H9 (cell line): ENCODE measurements around the gene CAMK1G. TPM values are rescaled to one million over a fixed set of nuclear protein-coding genes. Genes with fewer than 3 reads are reported as not detected.
A peak's percentile ranks its signal among the peaks of the same experiment; 100 is the strongest.

Experiments used
- DNase-seq: peaks from one replicate; pipeline ENCODE4 v3.0.0-alpha.2; 2017
- H2AFZ ChIP-seq: one replicate; pipeline ENCODE4 v1.6.1; 2013; ENCODE audit warnings: mild to moderate bottlenecking, low read length, control low read depth, moderate library complexity
- H2AK5ac ChIP-seq: 2 replicates; pipeline ENCODE4 v1.6.1; 2013; ENCODE audit warnings: low read length, control low read depth, mixed read lengths; ENCODE audit not compliant: insufficient read length
- H2BK120ac ChIP-seq: one replicate; pipeline ENCODE4 v1.6.1; 2013; ENCODE audit warnings: low read depth, mild to moderate bottlenecking, low read length, control low read depth, inconsistent platforms; ENCODE audit not compliant: poor library complexity, severe bottlenecking
- H2BK12ac ChIP-seq: 2 replicates; pipeline ENCODE4 v1.6.1; 2013; ENCODE audit warnings: low read length, control low read depth, mixed read lengths, low read depth; ENCODE audit not compliant: insufficient read length
- H2BK15ac ChIP-seq: 2 replicates; pipeline ENCODE4 v1.6.1; 2013; ENCODE audit warnings: low read depth, low read length, control low read depth
- H2BK20ac ChIP-seq: one replicate; pipeline ENCODE4 v1.6.1; 2013; ENCODE audit warnings: low read depth, mild to moderate bottlenecking, low read length, control low read depth, inconsistent platforms; ENCODE audit not compliant: poor library complexity, severe bottlenecking
- H2BK5ac ChIP-seq: 2 replicates; pipeline ENCODE4 v1.6.1; 2013; ENCODE audit warnings: low read length, control low read depth, mixed read lengths; ENCODE audit not compliant: insufficient read length
- H3K14ac ChIP-seq: 2 replicates; pipeline ENCODE4 v1.6.1; 2013; ENCODE audit warnings: low read length, control low read depth; ENCODE audit not compliant: insufficient read depth
- H3K18ac ChIP-seq: 2 replicates; pipeline ENCODE4 v1.6.1; 2013; ENCODE audit warnings: low read depth, mild to moderate bottlenecking, mixed read lengths, low read length, control low read depth; ENCODE audit not compliant: insufficient read length
- H3K23ac ChIP-seq: 2 replicates; pipeline ENCODE4 v1.6.1; 2013; ENCODE audit warnings: low read length, control low read depth, mixed read lengths, low read depth; ENCODE audit not compliant: insufficient read length
- H3K23me2 ChIP-seq: 2 replicates; pipeline ENCODE4 v1.6.1; 2013; ENCODE audit warnings: low read depth, mild to moderate bottlenecking, mixed read lengths, low read length, control low read depth; ENCODE audit not compliant: insufficient read length, poor library complexity, severe bottlenecking
- H3K27ac ChIP-seq: 2 replicates; pipeline ENCODE4 v1.5.1; 2013; ENCODE audit warnings: low read length, control low read depth, mixed read lengths, low read depth; ENCODE audit not compliant: insufficient read length
- H3K27me3 ChIP-seq: 2 replicates; pipeline ENCODE4 v1.6.1; 2013; ENCODE audit warnings: low read length, control low read depth, inconsistent platforms; ENCODE audit not compliant: insufficient read depth
- H3K4ac ChIP-seq: 2 replicates; pipeline ENCODE4 v1.6.1; 2013; ENCODE audit warnings: low read depth, mild to moderate bottlenecking, control low read depth, inconsistent platforms, low read length, moderate library complexity
- H3K4me1 ChIP-seq: 2 replicates; pipeline ENCODE4 v1.6.1; 2013; ENCODE audit warnings: low read length, control low read depth, inconsistent platforms; ENCODE audit not compliant: insufficient read depth
- H3K4me2 ChIP-seq: 2 replicates; pipeline ENCODE4 v1.6.1; 2013; ENCODE audit warnings: low read length, control low read depth, mixed read lengths; ENCODE audit not compliant: insufficient read length, insufficient read depth
- H3K56ac ChIP-seq: 2 replicates; pipeline ENCODE4 v1.6.1; 2013; ENCODE audit warnings: low read depth, mild to moderate bottlenecking, mixed read lengths, low read length, control low read depth; ENCODE audit not compliant: insufficient read length
- H3K79me1 ChIP-seq: 2 replicates; pipeline ENCODE4 v1.6.1; 2013; ENCODE audit warnings: low read depth, mild to moderate bottlenecking, moderate library complexity, low read length, control low read depth, inconsistent platforms; ENCODE audit not compliant: insufficient read depth, poor library complexity, severe bottlenecking
- H3K79me2 ChIP-seq: 2 replicates; pipeline ENCODE4 v1.6.1; 2013; ENCODE audit warnings: low read length, control low read depth, inconsistent platforms; ENCODE audit not compliant: insufficient read depth
- H3K9ac ChIP-seq: 2 replicates; pipeline ENCODE4 v1.6.1; 2013; ENCODE audit warnings: low read length, control low read depth, mixed read lengths; ENCODE audit not compliant: insufficient read length; ENCODE audit errors: extremely low read depth
- H3K9me3 ChIP-seq: one replicate; pipeline ENCODE4 v1.6.1; 2013; ENCODE audit warnings: low read depth, low read length, inconsistent platforms; ENCODE audit not compliant: control insufficient read depth
- H3T11ph ChIP-seq: one replicate; pipeline ENCODE4 v1.6.1; 2013; ENCODE audit warnings: mild to moderate bottlenecking, low read length, control low read depth, inconsistent platforms
- H4K20me1 ChIP-seq: one replicate; pipeline ENCODE4 v1.6.1; 2013; ENCODE audit not compliant: control insufficient read depth, insufficient read length, insufficient read depth
- H4K5ac ChIP-seq: 2 replicates; pipeline ENCODE4 v1.6.1; 2013; ENCODE audit warnings: low read depth, mild to moderate bottlenecking, mixed read lengths, low read length, control low read depth; ENCODE audit not compliant: insufficient read length
- H4K8ac ChIP-seq: replicated peaks from 2 replicates; pipeline ENCODE4 v1.6.1; 2013; ENCODE audit warnings: low read length, control low read depth, mixed read lengths, low read depth; ENCODE audit not compliant: insufficient read length
- H4K91ac ChIP-seq: 2 replicates; pipeline ENCODE4 v1.6.1; 2013; ENCODE audit warnings: low read depth, mild to moderate bottlenecking, moderate library complexity, mixed read lengths, low read length, control low read depth; ENCODE audit not compliant: insufficient read length
- H3K27ac Mint-ChIP-seq, 3 experiments: 2 replicates in 2 of 3; 3 replicates in 1 of 3; pipeline ENCODE4 v1.8.0; 2020 to 2021; ENCODE audit warnings: mixed read lengths in 3 of 3, mild to moderate bottlenecking in 1 of 3, moderate library complexity in 1 of 3
- H3K27me3 Mint-ChIP-seq: 2 replicates; pipeline ENCODE4 v1.8.0; 2021; ENCODE audit warnings: low read depth, mild to moderate bottlenecking, moderate library complexity, mixed read lengths
- H3K36me3 Mint-ChIP-seq, 3 experiments: 2 replicates in 2 of 3; 3 replicates in 1 of 3; pipeline ENCODE4 v1.8.0; 2020 to 2021; ENCODE audit warnings: low read depth in 3 of 3, mixed read lengths in 3 of 3; ENCODE audit not compliant: insufficient read depth in 1 of 3
- H3K4me1 Mint-ChIP-seq, 2 experiments: 2 replicates each; pipeline ENCODE4 v1.8.0; 2020; ENCODE audit warnings: mixed read lengths in 2 of 2
- H3K4me3 Mint-ChIP-seq, 2 experiments: 2 replicates in 1 of 2; 3 replicates in 1 of 2; pipeline ENCODE4 v1.8.0; 2020 to 2021; ENCODE audit warnings: mild to moderate bottlenecking in 2 of 2, mixed read lengths in 2 of 2, moderate library complexity in 1 of 2
- H3K9me3 Mint-ChIP-seq, 2 experiments: 2 replicates in 1 of 2; 3 replicates in 1 of 2; pipeline ENCODE4 v1.8.0; 2020; ENCODE audit warnings: mild to moderate bottlenecking in 2 of 2, mixed read lengths in 2 of 2, moderate library complexity in 1 of 2
- CTCF ChIP-seq: fragments of 200-600 bp; sonication (generic); conservative IDR thresholded peaks from 3 replicates; pipeline ENCODE4 v1.8.0; 2021; ENCODE audit warnings: antibody characterized with exemption, mild to moderate bottlenecking
- WGBS: extraction: QIAGEN DNeasy Blood & Tissue Kit; methylation state at CpG from one replicate; pipeline ENCODE4 v1.1.7; 2013; ENCODE audit warnings: missing lambda C conversion rate, low lambda C conversion rate, mixed read lengths; ENCODE audit not compliant: insufficient read length; ENCODE audit errors: extremely low coverage; 5-methylcytosine and 5-hydroxymethylcytosine counted together
- total RNA-seq: library from RNA; stranded (reverse); gene quantifications from 2 replicates; pipeline ENCODE4 v1.2.1, GENCODE V29; 2021

Gene CAMK1G
- total RNA-seq, 1 experiment from 2014 or later: 0.28 TPM

- no peak overlapping the region for H3K4me3 Mint-ChIP-seq
- Histone ChIP-seq H4K5ac (no peak overlapping the region), H4K91ac (no peak overlapping the region), H3K14ac (no peak overlapping the region), H3K9ac (no peak overlapping the region), H2AFZ (no peak overlapping the region), H2BK20ac (no peak overlapping the region), H3K79me2 (no peaks in the 10 kb centered on the region), H4K20me1 (no peaks in the 10 kb centered on the region), H2BK15ac (no peak overlapping the region), H3K27me3 (no peaks in the 10 kb centered on the region), H3K4ac (no peak overlapping the region), H3K9me3 (no peaks in the 10 kb centered on the region), H2BK5ac (no peak overlapping the region), H3K27ac (no peak overlapping the region), H3K79me1 (no peaks in the 10 kb centered on the region), H3K18ac (no peak overlapping the region), H4K8ac (no peak overlapping the region), H3K56ac (no peak overlapping the region), H2AK5ac (no peak overlapping the region), H2BK12ac (no peak overlapping the region), H3K4me1 (0 out of 2 replicates have a peak, but pooled peaks cover 2% of the 10 kb centered on the region), H2BK120ac (no peak overlapping the region), H3K23ac (no peak overlapping the region), H3K4me2 (no peak overlapping the region), H3T11ph (no peak overlapping the region), H3K23me2 (no peaks in the 10 kb centered on the region)
- H3K27me3 Mint-ChIP-seq: peaks cover 48% of the 10 kb centered on the region
- H3K4me1 Mint-ChIP-seq: peaks cover 17 to 20% of the 10 kb centered on the region in 2 experiments
- WGBS: no CpG with 5 or more reads among the region's 9 CpGs
- peak; percentile 81 for DNase-seq
- no peaks in the 10 kb centered on the region; a peak in 2 of 5 replicates for H3K9me3 Mint-ChIP-seq
- H3K36me3 Mint-ChIP-seq: no peaks in the 10 kb centered on the region
- peak; percentile 93 for TF ChIP-seq CTCF
- no peak overlapping the region for H3K27ac Mint-ChIP-seq
These were observed 13.9 kb upstream of the CAMK1G start for GRCh38 chr1:209569455-209570207.
